ENCODE results near the gene ITPR1.

Gene ITPR1

GRCh38 chr3:4711680-4711992, 218.5 kb downstream of the ITPR1 start:
- DNase-seq (ENCODE audit: low read depth in 2 of 3, low spot score in 1 of 3), result no peak

DNA sequence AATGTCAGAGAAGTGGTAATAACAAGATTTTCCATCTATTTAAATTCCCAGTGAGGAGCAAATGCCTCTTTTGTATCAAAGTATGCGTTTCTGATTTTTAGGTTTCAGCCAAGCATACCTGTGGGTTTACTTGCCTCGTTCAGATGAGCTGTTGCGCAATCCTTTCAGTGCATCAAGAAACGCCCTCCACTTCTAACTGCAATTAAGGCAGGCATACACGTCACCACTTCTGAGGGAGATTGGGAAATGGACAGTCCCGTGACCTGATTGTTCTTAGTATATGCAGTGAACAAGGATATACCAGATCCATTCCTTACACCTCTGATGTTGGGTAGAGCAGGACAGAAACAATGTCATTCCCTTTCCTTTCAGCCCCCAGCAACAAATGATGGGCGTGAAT, 219.0 kb downstream of the ITPR1 start:
- DNase-seq (ENCODE audit: low read depth in 2 of 3, low spot score in 1 of 3), result no peak

DNA sequence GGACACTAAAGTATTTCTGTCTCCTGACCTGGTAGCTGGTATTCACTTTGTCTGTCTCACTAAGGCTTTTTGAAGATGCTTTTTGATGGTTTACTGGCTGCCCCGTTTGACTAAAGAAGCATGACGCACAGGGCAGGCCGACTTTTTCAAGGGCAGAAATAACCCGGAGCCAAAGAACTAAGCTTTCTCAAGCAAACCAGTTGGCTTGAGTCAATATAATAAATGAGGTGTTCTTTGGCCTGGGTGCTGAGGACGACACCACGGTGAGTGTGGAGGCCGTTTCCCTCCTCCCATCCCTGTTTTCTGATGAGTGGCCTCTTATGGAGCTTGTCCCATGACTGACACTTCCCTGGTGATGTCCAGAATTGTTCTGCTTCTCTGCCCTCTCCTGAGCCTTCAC, 220.9 kb downstream of the ITPR1 start:
- DNase-seq (ENCODE audit: low read depth in 2 of 3, low spot score in 1 of 3), result no peak

DNA sequence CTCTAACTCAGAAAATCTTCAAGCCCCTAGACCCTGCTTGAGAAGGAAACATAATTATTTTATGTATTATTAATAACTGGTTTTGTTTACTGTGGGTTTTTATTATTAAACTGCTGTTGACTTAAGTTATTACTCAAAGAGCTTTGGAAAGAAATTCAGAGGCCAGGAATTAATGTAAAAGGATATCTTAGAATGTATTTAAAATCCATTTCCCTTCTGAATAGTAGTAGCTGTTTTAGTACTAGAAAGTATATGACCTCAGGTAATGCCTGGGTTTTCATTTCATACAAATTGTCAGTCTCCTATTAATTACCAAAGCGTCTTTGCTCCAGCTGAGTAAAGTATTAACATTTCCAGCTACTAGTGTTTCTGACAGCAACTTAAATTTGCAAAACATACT, 223.1 kb downstream of the ITPR1 start:
- no peak for DNase-seq (ENCODE audit: low read depth in 2 of 3, low spot score in 1 of 3)

- DNase-seq (ENCODE audit: low read depth in 2 of 3, low spot score in 1 of 3), result no peak
Observed at GRCh38 chr3:4716706-4717362, 223.7 kb downstream of the ITPR1 start.

GRCh38 chr3:4717363-4717740, 224.2 kb downstream of the ITPR1 start:
- DNase-seq (ENCODE audit: low read depth in 2 of 3, low spot score in 1 of 3), result no peak

- no peak for DNase-seq (ENCODE audit: low read depth in 2 of 3, low spot score in 1 of 3)
Observed at GRCh38 chr3:4718179-4718736, 225.1 kb downstream of the ITPR1 start.

- DNase-seq (ENCODE audit: low read depth in 2 of 3, low spot score in 1 of 3), result no peak
Observed at GRCh38 chr3:4719046-4719501, 225.9 kb downstream of the ITPR1 start.

- DNase-seq (ENCODE audit: low read depth in 2 of 3, low spot score in 1 of 3), result no peak
Observed at GRCh38 chr3:4720316-4721075, 227.3 kb downstream of the ITPR1 start.

GRCh38 chr3:4721511-4721911, 228.4 kb downstream of the ITPR1 start:
- no peak for DNase-seq (ENCODE audit: low read depth in 2 of 3, low spot score in 1 of 3)

- DNase-seq (ENCODE audit: low read depth in 2 of 3, low spot score in 1 of 3), result peak in 1 of 3 donors; percentile 30
Observed at GRCh38 chr3:4722103-4722502, 229.0 kb downstream of the ITPR1 start.

DNA sequence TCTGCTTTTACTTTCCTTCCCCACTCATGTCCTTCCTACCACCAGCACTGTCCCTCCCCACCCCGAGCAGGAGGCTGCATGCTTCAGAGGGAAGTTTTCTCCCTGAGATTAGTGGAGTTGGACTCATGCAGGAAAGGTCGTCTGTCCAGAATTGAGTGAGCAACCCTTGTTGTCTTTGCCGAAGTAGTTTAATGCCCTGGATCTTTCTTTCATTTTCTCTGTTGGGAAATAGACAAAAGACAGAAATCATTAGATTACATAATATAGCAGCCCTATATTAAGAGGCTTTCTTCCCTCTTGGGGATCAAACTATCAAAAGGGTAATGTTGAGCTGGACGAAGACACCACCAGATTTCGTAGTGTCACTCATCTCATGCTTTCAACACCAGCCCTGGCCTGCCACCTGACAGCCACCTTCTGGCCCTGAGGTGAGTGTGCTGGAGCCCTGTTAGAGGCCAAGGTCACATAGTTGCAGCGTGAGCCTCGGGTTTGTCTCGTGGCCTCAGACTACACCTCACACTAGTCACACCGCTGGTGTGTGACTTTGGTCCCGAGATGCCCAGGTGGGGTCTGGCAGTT, 231.0 kb downstream of the ITPR1 start:
- no peak for DNase-seq (ENCODE audit: low read depth in 2 of 3, low spot score in 1 of 3)

DNA sequence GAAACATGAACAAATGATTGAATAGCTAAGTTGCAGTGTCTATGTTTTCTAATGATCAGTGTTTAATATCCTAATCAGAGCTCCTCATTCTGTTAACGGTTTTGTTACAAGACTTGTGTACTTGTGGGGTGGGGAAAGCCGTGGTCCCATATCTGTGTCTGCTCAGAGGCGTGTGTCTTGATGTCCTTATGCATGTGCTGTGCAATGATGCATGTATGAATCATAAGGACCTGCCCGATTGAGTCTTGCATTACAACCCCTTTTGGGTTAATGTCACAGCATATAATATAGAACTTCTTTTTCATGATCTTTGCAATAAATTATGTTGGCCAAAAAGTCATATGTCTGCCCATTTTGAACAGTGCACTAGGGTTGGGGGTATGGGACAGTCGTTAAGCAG, 233.4 kb downstream of the ITPR1 start:
- DNase-seq (ENCODE audit: low read depth in 2 of 3, low spot score in 1 of 3), result no peak

GRCh38 chr3:4729061-4729973, 236.2 kb downstream of the ITPR1 start:
- no peak for DNase-seq (ENCODE audit: low read depth in 2 of 3, low spot score in 1 of 3)

DNA sequence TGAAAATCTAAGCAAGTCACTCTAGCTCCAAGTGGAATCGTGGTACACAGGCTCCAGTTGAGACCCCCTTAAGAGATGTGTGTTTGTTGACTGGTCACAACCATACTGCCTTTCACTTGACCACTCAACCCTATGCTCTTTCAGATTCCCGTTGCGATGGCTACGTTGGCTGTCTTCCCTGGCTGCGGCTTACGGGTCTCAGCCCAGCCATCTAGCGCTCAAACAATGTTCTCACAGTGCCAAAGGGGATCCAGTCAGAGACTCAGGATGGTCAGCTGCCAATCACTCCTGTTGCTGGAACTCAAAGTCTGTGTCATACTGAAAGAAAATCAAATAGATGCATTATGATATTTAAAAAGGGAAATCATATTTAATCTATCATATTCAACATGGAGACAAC, 237.6 kb downstream of the ITPR1 start:
- DNase-seq (ENCODE audit: low read depth in 2 of 3, low spot score in 1 of 3), result no peak

GRCh38 chr3:4731543-4732111, 238.5 kb downstream of the ITPR1 start:
- no peak for DNase-seq (ENCODE audit: low read depth in 2 of 3, low spot score in 1 of 3)

GRCh38 chr3:4732925-4733324, 239.8 kb downstream of the ITPR1 start:
- no peak for DNase-seq (ENCODE audit: low read depth in 2 of 3, low spot score in 1 of 3)

DNA sequence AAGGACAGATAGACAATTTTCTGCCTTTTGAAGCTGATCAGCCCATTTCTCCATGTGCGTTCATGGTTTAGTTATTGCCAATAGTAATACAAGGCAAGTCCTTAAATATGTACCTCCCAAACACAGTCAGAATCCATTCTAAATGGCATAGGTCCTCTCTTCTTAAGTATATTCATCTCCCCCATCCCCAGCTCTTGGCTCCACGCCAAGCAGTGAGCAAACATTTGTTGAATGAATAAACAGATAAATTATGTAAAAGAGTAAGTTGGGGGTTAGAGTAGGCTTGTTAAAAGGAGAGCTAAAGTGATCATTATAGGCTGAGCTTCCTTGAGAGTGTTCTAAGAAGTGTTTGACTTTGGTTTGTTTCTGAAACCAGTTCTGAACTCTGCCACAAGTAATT, 241.3 kb downstream of the ITPR1 start:
- DNase-seq (ENCODE audit: low read depth in 2 of 3, low spot score in 1 of 3), result no peak

- DNase-seq (ENCODE audit: low read depth in 2 of 3, low spot score in 1 of 3), result no peak
Observed at GRCh38 chr3:4735243-4735642, 242.1 kb downstream of the ITPR1 start.

DNA sequence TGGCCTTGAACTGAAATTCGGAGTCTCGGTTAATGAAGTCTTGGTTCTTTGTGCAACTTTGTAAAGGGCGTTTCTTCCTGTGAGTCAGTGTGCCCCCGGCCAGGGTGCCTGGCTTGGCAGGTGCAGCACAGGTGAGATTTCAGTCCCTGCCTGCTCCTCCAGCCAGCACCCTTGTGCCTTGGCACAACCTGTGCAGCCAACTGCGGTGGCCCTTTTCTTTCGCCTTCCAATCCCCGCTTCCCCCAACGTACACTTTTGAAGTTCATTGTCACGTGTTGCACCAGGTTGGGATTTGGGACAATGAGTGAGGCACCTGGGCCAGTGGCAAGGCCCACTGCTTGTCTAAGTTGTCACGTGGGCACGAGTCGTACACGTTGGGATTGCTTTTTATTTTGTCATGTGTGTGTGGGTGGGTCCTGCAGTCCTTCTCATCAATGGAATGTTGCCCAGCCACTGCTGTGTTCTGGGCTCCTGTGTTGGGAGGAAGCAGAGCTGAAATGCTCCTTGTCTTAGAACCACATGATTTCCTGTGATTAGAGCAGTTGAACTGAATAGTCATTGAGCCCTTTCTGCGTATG, 243.2 kb downstream of the ITPR1 start:
- no peak for DNase-seq (ENCODE audit: low read depth in 2 of 3, low spot score in 1 of 3)

Measured in stimulated activated CD4-positive, alpha-beta T cell treated with anti-CD3 and anti-CD28 coated beads, Interleukin-12 subunit alpha, Interleukin-12 subunit beta, amount 100 ng/mL, for 48 hours (primary cell).